Stimulated activated CD4-positive, alpha-beta T cell treated with anti-CD3 and anti-CD28 coated beads, TNF-alpha, amount 100 ng/mL, for 4 hours (primary cell): ENCODE data around the gene FOXP4.

Experiments
- DNase-seq, 3 experiments: peaks; one replicate each; pipeline ENCODE4 v3.0.0-alpha.2; 2020; ENCODE audit warnings: low read depth in 3 of 3

The FOXP4 gene

GRCh38 chr6:41585605-41586004, 39.4 kb downstream of the FOXP4 start:
- no peak for DNase-seq

DNA sequence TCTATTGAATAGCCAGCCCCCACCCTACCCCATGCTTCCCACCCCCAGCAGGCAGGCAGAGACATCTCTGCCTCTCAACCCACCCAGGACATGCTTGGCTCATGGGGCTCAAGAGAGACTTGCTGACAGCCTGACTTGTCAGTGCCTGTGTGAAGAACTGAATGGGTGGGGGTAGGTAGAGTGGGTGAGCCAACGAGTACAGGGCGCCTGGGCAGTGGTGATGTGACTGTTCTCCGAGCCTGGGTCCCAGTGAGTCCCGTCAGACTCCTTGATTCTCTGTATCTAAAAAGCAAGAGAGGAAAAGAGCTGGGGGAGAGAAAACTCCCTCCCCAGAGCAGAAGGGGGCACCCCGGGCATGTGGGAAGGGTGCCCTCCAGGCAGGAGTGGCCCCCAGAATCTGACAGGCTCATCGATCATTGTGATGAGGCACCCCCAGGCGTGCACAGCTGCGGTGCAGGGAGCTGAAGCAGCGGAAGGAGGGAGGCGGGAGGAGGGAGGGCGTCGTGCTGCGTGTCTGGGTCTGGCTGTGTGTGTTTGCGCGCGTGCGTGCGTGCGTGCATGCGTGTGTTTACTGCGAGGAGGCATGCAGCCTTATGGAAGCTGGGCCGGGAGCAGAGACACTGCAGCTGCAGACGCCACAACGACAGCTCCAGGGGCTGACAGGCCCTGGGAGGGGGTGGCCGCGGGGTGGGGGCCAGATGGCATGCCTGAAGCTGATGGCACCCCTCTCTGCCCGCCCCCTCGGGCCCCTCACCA, 40.2 kb downstream of the FOXP4 start:
- no peak for DNase-seq

- no peak for DNase-seq
Observed at GRCh38 chr6:41587131-41587879, 41.1 kb downstream of the FOXP4 start.

DNA sequence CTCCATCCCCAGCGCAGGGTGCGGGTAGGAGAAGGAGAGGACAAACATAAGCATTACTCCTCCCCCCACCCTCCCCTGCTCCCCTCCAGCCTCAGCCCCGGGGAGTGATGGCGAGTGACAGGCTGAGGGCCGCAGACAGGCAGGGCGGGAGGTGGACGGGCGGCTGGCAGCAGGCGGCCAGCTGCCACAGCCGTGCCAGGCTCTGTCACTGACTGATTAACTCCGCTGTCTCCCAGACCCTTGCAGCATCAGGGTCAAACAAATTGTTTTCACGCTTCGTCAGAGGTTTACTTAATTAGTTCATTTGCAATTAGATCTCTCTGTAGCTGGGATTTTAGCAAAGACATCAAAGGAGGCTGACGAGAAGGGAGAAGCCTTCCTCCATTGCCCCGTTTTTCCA, 41.9 kb downstream of the FOXP4 start:
- DNase-seq: no peak

- DNase-seq: no peak
Observed at GRCh38 chr6:41589223-41589622, 43.0 kb downstream of the FOXP4 start.

GRCh38 chr6:41589636-41590622, 43.7 kb downstream of the FOXP4 start:
- no peak for DNase-seq

DNA sequence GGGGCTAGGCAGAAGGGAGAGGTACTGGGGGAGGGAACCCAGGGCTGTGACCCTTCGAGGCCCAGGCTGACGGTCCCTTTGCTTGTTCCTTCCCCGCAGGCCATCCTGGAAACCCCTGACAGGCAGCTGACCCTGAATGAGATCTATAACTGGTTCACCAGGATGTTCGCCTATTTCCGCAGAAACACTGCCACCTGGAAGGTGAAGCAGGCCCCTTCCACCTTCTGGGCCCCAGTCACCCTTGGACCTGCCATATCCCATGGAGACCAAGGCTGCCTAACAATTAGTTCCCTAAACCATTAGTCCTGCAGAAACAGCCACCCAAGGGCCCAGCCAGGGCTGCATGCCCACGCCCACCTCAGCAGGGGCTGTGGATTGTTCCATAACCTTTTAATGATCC, 44.9 kb downstream of the FOXP4 start:
- DNase-seq: no peak

- DNase-seq: peak; percentile 66 to 71 (median 70)
Observed at GRCh38 chr6:41591859-41592502, 45.8 kb downstream of the FOXP4 start.

DNA sequence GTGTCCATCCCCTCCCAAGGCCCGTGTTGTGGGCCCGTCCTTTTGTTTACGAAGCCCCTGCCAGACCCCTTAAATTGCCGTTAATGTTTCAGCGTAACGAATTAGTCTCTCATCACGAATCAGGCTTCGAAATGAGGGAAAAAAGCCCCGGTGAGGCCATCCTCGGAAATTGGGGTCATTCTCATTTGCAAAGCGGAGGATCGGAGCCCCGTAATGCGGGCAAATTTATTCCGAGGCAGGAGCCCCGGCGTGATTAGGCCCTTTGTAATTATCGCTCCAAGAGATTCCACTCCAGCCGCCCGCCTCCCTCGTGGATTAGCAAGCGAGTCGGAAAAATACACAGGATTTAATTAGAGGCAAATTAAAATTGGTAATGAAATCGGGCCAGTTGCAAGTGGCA, 47.2 kb downstream of the FOXP4 start:
- no peak for DNase-seq

- no peak for DNase-seq
Observed at GRCh38 chr6:41593839-41594238, 47.7 kb downstream of the FOXP4 start.

- no peak for DNase-seq
Observed at GRCh38 chr6:41594326-41594725, 48.1 kb downstream of the FOXP4 start.

- DNase-seq: no peak
Observed at GRCh38 chr6:41594766-41595165, 48.6 kb downstream of the FOXP4 start.

GRCh38 chr6:41595166-41595565, 49.0 kb downstream of the FOXP4 start:
- no peak for DNase-seq

- no peak for DNase-seq
Observed at GRCh38 chr6:41596096-41596685, 50.0 kb downstream of the FOXP4 start.

GRCh38 chr6:41596807-41597206, 50.6 kb downstream of the FOXP4 start:
- DNase-seq: no peak

DNA sequence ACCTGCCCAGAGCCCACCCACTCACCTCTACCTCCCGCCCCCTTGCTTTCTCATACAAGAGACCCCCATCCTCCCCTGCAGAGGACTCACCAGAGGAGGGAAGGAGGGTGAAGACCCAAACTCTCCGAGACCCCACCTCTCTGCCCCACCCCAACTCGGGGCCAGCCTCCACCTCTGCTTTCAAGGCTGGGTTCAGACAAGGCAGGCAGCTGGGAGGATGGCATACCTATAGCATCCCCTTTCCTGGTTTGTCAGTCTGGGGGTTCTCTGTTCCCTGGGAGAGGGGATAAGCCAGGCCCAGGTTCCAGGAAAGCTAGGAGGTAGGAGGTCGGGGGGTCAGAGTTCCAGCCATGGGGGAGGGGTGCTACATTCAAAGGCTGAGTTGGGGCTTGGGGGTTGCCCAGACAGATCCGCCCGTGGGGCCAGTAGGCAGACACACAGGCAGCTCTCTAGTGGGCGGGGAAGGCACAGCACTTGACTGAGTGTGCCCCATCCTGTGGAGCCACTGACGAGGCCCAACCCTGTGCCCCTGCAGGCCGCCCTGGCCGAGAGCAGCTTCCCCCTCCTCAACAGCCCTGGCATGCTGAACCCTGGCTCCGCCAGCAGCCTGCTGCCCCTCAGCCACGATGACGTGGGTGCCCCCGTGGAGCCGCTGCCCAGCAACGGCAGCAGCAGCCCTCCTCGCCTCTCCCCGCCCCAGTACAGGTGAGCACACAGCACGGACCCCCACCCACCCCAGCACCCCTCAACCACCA, 51.2 kb downstream of the FOXP4 start:
- no peak for DNase-seq

DNA sequence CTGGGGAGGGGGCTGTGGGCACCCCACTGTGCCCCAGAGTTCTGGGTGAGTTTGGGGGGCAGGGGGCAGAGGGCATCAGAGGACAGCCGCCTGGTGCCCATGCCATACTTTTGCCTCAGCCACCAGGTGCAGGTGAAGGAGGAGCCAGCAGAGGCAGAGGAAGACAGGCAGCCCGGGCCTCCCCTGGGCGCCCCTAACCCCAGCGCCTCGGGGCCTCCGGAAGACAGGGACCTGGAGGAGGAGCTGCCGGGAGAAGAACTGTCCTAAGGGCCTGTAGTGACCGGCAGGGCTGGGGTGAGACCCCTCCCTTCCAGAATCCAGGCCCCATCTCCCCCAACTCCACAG, 52.5 kb downstream of the FOXP4 start:
- no peak for DNase-seq

- no peak for DNase-seq
Observed at GRCh38 chr6:41599015-41599851, 53.1 kb downstream of the FOXP4 start.

GRCh38 chr6:41599852-41600445, 53.8 kb downstream of the FOXP4 start:
- no peak for DNase-seq
